Gastrocnemius medialis (tissue), 4 donors: Measurements from ENCODE around the gene PID1. TPM values are rescaled to one million over a fixed set of nuclear protein-coding genes. Genes with fewer than 3 reads are reported as not detected.

ENCODE experiments used
- ATAC-seq, 2 donors: fragments of 150-250 bp; one replicate each; pipeline ENCODE4 v1.9.1; 2016
- DNase-seq, 2 donors: peaks; one replicate each; pipeline ENCODE4 v3.0.0-alpha.2; 2019
- H3K27ac ChIP-seq, 4 donors: fragments of 200-600 bp; sonication (generic); 1 replicate in 1 of 4; 2 replicates in 3 of 4; pipeline ENCODE4 v1.5.1; 2016 to 2018; ENCODE audit warnings: mild to moderate bottlenecking in 2 of 4, moderate library complexity in 1 of 4
- H3K27me3 ChIP-seq, 3 donors: fragments of 200-600 bp; sonication (generic) in 2 of 3; 1 replicate in 1 of 3; 2 replicates in 2 of 3; pipeline versions ENCODE4 v1.5.1 to v1.6.0; 2016 to 2019; ENCODE audit warnings: mild to moderate bottlenecking in 1 of 3, moderate library complexity in 1 of 3
- H3K36me3 ChIP-seq, 2 donors: fragments of 200-600 bp; sonication (generic) in 1 of 2; one replicate each; pipeline ENCODE4 v1.5.1; 2017 to 2018
- H3K4me1 ChIP-seq, 2 donors: fragments of 200-600 bp; sonication (generic) in 1 of 2; one replicate each; pipeline ENCODE4 v1.5.1; 2016 to 2017; ENCODE audit warnings: mild to moderate bottlenecking in 2 of 2
- H3K4me3 ChIP-seq, 4 donors: fragments of 200-600 bp; sonication (generic) in 3 of 4; 1 replicate in 1 of 4; 2 replicates in 3 of 4; pipeline ENCODE4 v1.5.1; 2016 to 2019; ENCODE audit warnings: mild to moderate bottlenecking in 2 of 4
- H3K9me3 ChIP-seq, 3 donors: fragments of 200-600 bp; sonication (generic) in 2 of 3; 1 replicate in 1 of 3; 2 replicates in 2 of 3; pipeline ENCODE4 v1.5.1; 2016 to 2019
- CTCF ChIP-seq, 5 experiments: fragments of 450-650 bp in 3 of 5; fragments of 200-600 bp in 2 of 5; sonication (generic) in 2 of 5; IDR thresholded peaks in 4 of 5; conservative IDR thresholded peaks in 1 of 5; 1 replicate in 4 of 5; 2 replicates in 1 of 5; pipeline ENCODE4 v1.5.1; 2016 to 2019; ENCODE audit warnings: antibody characterized with exemption in 5 of 5, mild to moderate bottlenecking in 3 of 5, moderate library complexity in 3 of 5
- POLR2A ChIP-seq, 2 donors: fragments of 450-650 bp; IDR thresholded peaks; one replicate each; pipeline ENCODE4 v1.6.1; 2017; ENCODE audit warnings: antibody characterized with exemption in 2 of 2, mild to moderate bottlenecking in 2 of 2, moderate library complexity in 2 of 2
- in situ Hi-C, 4 donors: fragments of 200-750 bp; cut with MboI; loops; one replicate each; pipeline versions ENCODE4 v1.15.0 to v1.8.0; 2017; ENCODE audit warnings: low sequenced_read_pairs in 4 of 4
- intact Hi-C: fragments of 100-400 bp; cut with DNase I; formaldehyde crosslinking; loops from one replicate; pipeline ENCODE4 v1.15.1; 2023; ENCODE audit warnings: low total_unique reads
- total RNA-seq, 4 donors: library from RNA; depleted of rRNA; stranded (reverse); fragments of >200 nt; gene quantifications; one replicate each; pipeline versions ENCODE4 v1.1.0 to v1.2.3, GENCODE V29; 2016

The PID1 gene
- total RNA-seq, 4 donors from 2014 or later: 11.3 to 24.3 (median 19.5) TPM

DNA sequence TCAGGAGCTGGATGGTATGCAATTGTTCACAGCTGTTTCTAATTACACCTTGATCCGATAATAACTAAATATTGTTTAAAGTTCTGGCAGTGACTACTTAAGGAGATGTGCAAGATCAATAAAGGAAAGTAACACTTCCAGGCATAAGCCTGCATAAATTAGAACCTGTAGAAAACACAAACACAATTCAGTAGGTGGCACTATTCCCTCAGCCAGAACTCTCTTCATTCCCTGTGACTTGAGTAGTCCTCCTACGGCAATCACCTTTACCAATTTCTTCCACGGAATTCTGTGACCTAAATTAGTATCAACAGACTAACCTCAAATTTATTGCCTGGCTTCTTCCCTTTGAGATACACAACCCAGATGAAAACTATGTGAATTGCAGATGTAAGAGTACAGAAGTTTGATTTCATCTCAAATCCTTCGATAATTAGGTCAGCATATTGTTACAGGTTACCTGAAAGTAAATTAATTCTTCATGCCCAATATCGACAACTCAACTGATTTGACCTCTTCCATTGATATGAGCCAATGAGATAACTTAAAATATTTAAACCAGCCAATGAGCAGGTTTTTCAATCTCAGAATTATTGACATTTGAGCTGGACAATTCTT, 137.8 kb downstream of the PID1 start:
- intact Hi-C loops: loop anchor here (1.0 kb wide), 1 partner anchor 140 kb away; no protein-coding TSS in a partner anchor
- peak in 1 of 2 donors; percentile 58 for ATAC-seq

GRCh38 chr2:229132236-229132635, 138.9 kb downstream of the PID1 start:
- no peak overlapping the region for H3K27ac ChIP-seq
- H3K4me1 ChIP-seq: peaks cover 0 to 5% of the 10 kb centered on the region in 2 donors
- H3K4me3 ChIP-seq: no peak overlapping the region
- ATAC-seq (no peak), DNase-seq (no peak)
- no peaks in the 10 kb centered on the region for H3K9me3 ChIP-seq
- TF ChIP-seq CTCF (IDR thresholded peaks at IDR 0.05 in 4 of 5, conservative IDR thresholded peaks at IDR 0.05 in 1 of 5): no peak
- TF ChIP-seq POLR2A (IDR thresholded peaks at IDR 0.05): no peak
- no peaks in the 10 kb centered on the region for H3K27me3 ChIP-seq
- intact Hi-C loops: no loop called here
- no peaks in the 10 kb centered on the region for H3K36me3 ChIP-seq
- in situ Hi-C loops: loop anchor here in 2 of 4 donors (5.0 to 25.0 kb wide), 3 partner anchors 143 to 455 kb away; partner anchors contain the start of gene PID1 (in 1 of the 2)

More for the DNA sequence above, 137.8 kb downstream of the PID1 start:
- TF ChIP-seq POLR2A (IDR thresholded peaks at IDR 0.05) (no peak), CTCF (IDR thresholded peaks at IDR 0.05 in 4 of 5, conservative IDR thresholded peaks at IDR 0.05 in 1 of 5) (peak in 3 of 5 experiments; percentile 12 to 41 (median 12))
- H3K27ac ChIP-seq: no peak overlapping the region
- no peaks in the 10 kb centered on the region for H3K27me3 ChIP-seq
- no peak overlapping the region for H3K4me3 ChIP-seq
- in situ Hi-C loops: loop anchor here in 2 of 4 donors (5.0 to 25.0 kb wide), 3 partner anchors 142 to 454 kb away; partner anchors contain the start of gene PID1 (in 1 of the 2)
- no peaks in the 10 kb centered on the region for H3K9me3 ChIP-seq
- no peak for DNase-seq
- H3K4me1 ChIP-seq: peaks cover 0 to 5% of the 10 kb centered on the region in 2 donors
- H3K36me3 ChIP-seq: no peaks in the 10 kb centered on the region

GRCh38 chr2:229130522-229130921, 140.6 kb downstream of the PID1 start:
- no peak overlapping the region for H3K4me3 ChIP-seq
- no peaks in the 10 kb centered on the region for H3K9me3 ChIP-seq
- no peak for ATAC-seq
- DNase-seq: no peak
- no peaks in the 10 kb centered on the region for H3K36me3 ChIP-seq
- H3K27me3 ChIP-seq: no peaks in the 10 kb centered on the region
- peaks cover 0 to 5% of the 10 kb centered on the region in 2 donors for H3K4me1 ChIP-seq
- in situ Hi-C loops: loop anchor here in 2 of 4 donors (5.0 to 25.0 kb wide), 3 partner anchors 144 to 457 kb away; partner anchors contain the start of gene PID1 (in 1 of the 2)
- H3K27ac ChIP-seq: no peak overlapping the region
- intact Hi-C loops: no loop called here
- TF ChIP-seq CTCF (IDR thresholded peaks at IDR 0.05 in 4 of 5, conservative IDR thresholded peaks at IDR 0.05 in 1 of 5) (no peak), POLR2A (IDR thresholded peaks at IDR 0.05) (no peak)

GRCh38 chr2:229129738-229130371, 141.2 kb downstream of the PID1 start:
- DNase-seq (no peak), ATAC-seq (no peak)
- in situ Hi-C loops: loop anchor here in 2 of 4 donors (5.0 to 25.0 kb wide), 3 partner anchors 145 to 457 kb away; partner anchors contain the start of gene PID1 (in 1 of the 2)
- peaks cover 0 to 5% of the 10 kb centered on the region in 2 donors for H3K4me1 ChIP-seq
- intact Hi-C loops: no loop called here
- no peak overlapping the region for H3K4me3 ChIP-seq
- H3K36me3 ChIP-seq: no peaks in the 10 kb centered on the region
- no peak overlapping the region for H3K27ac ChIP-seq
- no peaks in the 10 kb centered on the region for H3K27me3 ChIP-seq
- H3K9me3 ChIP-seq: no peaks in the 10 kb centered on the region
- TF ChIP-seq CTCF (IDR thresholded peaks at IDR 0.05 in 4 of 5, conservative IDR thresholded peaks at IDR 0.05 in 1 of 5) (no peak), POLR2A (IDR thresholded peaks at IDR 0.05) (no peak)
